ENCODE data around the gene SIRT2.
"Not testable (repeated sequence)": the region's sequence is repeated elsewhere in the genome, so short reads cannot be mapped to it uniquely, and the experiment has no call there.

The SIRT2 gene

DNA sequence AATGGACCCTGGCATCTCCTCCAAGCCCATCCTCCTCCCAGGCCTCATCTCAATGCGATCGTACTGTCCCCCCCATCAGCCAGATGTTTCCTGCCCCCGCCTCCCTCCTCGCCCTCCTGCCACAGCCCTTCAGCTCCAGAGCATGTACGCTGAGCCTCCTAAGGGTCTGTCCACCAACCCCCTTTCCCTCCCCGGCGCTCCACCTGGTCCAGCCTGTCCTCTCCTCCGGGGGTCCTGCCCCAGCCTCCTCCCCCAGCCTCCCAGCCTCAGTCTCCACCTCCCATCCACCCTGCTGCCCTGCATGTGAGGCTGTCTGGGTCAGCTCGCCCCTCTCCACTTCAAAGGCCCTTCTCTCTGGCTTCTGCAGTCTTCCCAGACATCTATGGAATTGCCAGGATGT is 4.5 kb downstream of the SIRT2 start:
- DNase-seq (ENCODE audit: low spot score), result no peak

DNA sequence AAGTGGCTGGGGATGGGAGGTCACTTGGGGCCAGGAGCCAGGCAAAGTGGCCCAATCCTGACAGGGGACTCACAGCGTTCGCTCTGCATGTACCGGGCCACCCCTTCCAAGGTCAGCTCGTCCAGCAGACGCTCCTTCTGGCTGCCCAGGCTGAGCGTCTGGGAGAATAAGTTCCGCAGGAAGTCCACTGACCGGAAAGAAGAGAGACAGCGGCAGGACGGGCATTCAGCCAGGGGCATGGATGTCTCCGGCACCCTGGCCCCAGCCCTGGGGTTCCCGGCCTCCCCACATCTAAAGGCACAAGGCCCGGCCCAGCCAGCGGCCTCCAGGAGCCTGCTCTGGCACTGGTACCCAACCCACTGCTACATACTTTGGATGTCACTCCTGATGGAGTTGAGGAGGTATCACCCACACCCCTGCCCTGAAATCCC is 6.1 kb downstream of the SIRT2 start:
- no peak for DNase-seq (ENCODE audit: low spot score)

DNA sequence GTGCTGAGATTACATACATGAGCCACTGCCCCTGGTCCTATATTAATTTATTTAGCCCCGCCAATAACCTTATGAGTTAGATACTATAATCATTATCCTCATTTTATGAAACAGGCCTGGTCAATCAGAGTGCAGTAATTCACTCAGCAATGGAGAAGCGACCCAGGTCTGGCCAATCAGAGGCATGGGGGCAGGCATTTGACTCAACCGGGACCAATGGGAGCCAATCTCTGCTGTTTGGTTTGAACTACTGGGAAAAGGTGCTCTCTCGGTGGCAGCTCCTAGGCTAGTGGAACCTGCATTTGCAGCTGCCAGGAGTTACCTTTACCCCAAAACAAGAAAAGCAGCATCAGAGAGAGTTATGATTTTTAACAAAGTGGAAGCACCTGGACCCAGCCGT is 6.6 kb downstream of the SIRT2 start:
- no peak for DNase-seq (ENCODE audit: low spot score)

DNA sequence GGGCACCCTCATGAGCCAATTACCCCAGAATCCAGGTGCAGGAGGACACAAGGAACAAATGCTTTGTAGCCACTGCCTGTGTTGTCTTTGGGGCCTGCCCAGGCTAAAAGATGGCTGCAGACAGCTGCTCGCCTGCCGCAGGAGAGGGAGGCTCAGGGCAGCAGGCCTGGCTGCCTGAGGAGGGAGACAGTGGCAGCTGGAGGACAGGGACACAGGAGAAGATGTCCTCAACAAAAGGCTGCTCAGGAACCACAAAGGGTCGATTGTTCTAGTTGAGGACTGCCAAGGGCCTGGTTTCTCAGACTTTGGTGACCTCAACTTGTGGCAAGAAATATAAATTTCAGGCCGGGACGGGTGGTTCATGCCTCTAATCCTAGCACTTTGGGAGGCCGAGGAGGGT is 7.6 kb downstream of the SIRT2 start:
- peak; percentile 83 for DNase-seq (ENCODE audit: low spot score)

DNA sequence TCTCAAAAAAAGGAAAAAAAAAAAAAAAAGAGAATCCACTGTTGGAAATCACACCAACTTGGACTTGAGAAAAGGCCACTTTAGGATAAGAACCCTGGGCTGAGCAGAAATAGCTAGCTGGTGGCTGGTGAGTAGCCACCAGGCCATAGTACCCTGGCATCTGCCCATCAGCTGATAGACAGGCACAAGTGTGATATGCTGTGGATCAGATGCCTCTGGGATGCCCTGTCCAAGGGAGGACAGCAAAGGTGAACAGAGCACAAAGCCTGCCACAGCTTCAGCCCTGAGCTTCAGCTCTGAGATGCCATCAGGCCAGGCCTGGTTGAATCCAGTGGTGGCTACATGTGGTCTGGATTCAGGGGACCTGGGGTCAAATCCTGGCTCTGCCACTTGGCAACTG is 8.7 kb downstream of the SIRT2 start:
- DNase-seq (ENCODE audit: low spot score), result no peak

DNA sequence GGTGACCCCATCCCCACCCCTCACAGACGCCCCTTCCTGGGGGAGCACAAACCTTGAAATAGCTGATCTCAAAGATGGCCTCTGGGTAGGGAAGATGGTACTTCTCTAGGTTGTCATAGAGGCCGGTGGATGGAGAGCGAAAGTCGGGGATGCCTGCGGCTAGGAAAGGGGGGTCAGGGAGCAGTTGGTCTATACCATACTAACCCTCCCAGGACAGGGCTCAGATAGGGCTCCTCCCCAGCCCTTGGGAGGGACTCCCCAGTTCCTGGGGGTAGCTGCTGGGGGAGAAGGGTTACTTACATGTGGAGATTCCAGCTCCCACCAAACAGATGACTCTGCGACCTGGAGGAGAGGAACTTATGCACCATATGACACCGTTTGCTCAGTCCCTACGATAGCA is 9.6 kb downstream of the SIRT2 start:
- DNase-seq (ENCODE audit: low spot score), result no peak

DNA sequence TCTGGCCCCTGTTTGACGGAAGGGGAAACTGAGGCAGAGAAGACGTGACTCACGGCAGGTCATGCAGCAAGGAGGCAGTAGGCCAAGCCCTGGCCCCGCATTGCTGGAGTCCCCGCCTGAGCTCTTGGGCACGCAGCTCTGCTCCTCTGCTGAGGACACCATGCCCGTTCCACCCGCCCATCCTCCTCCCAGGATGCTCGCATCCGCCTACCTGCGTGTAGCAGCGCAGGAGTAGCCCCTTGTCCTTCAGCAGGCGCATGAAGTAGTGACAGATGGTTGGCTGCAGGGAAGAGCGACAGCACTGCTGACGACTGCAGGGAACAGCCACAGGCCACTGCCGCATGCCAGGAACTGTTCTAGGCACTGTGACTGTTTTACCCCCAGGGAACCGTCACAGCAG is 10.5 kb downstream of the SIRT2 start:
- no peak for DNase-seq (ENCODE audit: low spot score)

DNA sequence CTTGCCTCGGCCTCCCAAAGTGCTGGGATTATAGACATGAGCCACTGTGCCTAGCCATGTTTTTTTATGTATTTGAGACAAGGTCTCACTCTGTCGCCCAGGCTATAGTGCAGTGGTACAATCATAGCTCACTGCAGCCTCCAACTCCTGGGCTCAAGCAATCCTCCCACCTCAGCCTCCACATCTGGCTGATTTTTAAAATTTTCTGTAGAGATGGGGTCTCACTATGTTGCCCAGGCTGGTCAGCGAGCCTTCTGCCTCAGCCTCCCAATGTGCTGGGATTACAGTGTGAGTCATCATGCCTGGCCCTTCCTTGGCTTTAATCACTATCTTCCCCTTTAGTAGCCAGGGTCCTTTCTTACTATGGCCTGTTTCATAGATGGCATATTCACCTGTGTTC is 14.7 kb downstream of the SIRT2 start:
- DNase-seq (ENCODE audit: low spot score), result not testable (repeated sequence)

DNA sequence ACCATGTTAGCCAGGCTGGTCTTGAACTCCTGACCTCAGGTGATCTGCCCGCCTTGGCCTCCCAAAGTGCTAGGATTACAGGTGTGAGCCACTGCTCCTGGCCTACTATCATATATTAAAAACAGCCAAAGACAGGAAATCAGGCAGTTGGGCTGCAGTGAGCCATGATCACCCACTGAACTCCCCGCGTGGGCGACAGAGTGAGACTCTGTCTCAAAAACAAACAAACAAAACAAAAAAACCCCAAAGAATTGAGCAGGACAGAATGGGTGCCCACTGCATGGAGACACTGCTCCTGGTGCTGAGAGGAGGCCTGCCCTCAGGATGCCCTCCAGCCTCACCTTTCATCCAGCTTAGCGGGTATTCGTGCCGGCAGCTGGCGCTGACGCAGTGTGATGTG is 16.1 kb downstream of the SIRT2 start:
- DNase-seq (ENCODE audit: low spot score), result no peak

DNA sequence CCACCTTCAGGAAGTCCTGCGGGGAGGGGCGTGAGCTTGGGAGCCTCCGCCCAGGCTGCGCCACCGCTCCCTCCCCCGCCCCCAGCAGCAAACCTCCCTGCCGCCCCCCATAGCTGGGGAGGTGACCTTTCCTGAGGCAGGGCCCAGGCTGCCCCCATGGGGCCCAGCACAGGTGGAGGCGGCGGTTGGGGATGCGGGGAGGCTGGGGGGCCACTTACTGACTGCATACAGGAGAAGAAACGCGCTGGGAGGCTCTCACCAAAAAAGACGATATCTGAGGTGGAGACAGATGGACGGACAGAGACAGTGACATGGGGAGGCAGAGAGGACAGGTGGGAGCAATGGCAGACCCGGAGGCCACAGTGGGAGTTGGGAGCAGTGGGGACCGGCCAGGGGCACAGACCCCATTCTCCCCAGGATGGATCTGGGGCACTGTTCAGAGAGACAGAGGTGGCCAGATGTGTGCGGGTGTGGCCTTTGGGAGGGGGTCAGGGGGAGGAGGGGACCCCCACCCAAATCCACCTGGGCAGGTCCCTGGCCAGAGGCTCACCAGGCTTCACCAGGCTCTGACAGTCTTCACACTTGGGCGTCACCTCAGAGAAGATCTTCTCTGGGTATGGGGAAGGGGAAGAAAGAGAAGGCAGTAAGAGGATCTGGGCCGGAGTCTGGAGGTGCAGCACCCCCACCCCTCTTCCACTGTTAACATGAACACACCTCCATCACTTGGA is 18.4 kb downstream of the SIRT2 start:
- DNase-seq (ENCODE audit: low spot score), result no peak

DNA sequence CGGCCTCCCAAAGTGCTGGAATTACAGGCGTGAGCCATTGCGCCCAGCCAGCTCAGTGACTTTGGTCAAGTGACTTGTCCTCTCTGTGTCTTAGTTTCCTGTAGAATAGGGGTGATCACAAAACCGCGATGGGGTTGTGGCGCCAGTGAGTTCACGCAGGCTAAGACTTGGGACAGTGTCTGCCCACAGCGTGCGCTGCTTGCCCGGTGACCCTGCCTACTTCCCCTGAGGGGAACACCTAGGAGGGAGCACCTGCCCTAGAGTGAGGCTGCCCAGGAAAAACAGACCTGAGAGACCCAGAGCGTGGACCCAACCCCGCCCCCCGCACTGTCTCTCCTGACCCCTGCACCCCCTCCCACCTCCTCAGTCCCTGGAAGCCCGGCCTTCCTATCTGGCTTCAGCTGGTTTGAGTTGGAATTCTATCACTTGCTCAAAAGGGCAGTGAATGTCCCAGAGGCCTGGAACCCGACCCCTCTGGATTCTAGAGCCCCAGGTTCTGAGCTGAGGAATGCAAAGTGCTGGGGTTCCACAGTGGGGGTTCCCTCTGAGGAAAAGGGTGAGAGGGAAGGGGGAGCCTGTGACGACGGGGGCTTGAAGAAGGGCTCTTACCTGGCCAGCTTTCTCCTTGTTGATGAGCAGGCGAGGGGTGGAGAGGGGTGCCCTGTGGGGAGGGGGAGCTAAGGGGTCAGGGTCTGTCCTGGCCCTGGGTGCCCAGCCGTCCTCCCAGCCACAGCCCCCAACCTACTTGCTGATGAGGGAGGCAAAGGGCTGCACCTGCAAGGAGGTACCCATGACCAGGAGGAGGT is 19.1 kb downstream of the SIRT2 start:
- DNase-seq (ENCODE audit: low spot score), result no peak

DNA sequence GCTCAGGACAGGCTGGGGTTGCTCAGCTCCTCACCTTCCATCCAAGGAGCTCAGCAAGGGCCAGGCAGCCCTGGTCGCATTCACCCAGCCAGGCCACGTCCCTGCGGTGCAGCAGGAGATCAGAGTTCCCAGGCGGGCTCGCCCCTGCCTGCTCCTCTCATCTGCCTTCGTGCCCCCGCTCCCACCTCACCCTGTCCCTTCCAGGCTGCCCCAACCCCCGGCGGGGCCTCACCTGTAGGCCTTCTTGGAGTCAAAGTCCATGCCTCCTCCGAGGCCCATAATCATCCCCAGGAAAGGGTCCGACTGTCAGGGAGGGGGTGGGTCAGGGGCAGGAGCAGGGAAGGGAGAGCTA is 20.0 kb downstream of the SIRT2 start:
- DNase-seq (ENCODE audit: low spot score), result no peak

DNA sequence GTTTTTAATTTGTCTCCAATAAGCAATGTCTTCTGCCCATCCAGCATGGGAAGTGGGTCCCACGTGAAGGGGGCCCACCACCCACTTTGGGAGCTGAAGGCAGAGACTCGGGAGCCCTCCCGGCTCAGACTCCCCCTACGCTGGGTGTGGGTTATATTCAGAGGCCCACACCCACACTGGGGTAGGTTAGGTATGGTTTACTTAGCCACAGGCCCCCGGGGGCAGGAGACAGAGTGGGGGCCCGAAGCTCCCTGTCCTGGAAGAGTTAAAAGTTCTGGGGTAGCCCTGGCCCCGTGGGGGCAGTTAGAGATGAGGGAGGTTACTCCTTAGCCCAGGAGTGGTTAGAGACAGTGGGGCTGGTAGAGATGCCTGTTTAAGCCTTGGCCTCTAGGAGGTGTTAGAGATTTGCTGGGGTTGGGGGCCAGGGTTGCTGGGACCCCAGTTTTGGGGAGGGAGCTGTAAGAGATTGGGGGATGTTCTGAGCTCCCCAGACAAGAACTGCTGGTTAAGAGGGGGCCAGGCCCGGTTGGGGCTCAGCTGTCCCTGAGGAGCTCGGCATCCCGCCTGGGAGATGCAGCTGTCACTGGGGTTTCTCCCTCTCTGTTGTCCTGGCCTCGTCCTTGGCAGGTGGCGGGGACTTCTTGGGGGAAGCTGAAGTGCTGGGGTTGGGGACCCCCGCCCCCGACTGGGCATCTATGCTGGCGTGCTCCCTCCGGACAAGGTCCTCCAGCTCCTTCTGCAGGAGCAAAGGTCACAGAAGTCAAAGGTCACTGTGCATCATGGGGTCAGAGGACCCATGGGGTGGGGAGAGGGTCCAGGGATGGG is 20.6 kb downstream of the SIRT2 start:
- no peak for DNase-seq (ENCODE audit: low spot score)

DNA sequence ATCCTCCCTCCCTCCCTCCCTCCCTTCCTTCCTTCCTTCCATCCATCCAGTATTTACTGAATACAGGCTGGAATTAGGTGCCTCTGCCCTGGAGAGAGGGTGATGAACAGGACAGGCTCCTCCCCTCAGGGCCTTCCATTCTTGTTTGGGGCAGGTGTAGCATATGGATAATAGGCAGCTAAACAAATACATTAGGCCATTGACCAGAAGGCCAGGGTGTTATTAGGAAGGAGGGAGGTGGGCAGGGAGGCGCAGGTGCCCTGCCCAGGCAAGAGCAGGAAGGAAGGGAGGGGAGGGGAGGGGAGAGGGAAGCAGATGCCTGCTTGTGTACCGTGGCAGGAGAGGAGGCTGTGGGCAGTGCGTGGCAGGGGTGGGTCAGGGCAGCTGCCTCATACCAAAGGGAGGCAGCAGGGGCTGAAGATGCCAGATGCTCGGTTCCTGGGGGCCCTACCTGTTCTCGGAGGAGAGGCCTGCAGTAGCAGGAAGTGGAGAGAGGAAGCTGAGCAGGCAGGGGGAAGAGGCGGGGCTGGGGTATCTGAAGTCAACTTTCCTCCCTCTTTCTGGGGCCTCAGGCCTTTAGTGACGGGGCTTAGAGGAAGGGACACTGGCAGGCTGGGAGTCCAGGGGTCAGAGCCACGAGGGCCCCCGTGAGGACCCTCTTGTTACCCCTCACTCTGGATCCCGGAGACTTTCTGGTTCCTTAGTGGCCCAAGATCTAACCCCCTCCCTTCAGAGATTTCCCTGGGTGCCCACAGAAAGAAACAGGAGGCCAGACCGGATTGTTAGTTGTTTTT is 21.4 kb downstream of the SIRT2 start, which contains the start of gene RINL:
Gene RINL (minus strand): TSS at position 495 of the 794 bp plus-strand sequence. CDS start 1,533 bp downstream, outside the sequence.
- DNase-seq (ENCODE audit: low spot score), result no peak

DNA sequence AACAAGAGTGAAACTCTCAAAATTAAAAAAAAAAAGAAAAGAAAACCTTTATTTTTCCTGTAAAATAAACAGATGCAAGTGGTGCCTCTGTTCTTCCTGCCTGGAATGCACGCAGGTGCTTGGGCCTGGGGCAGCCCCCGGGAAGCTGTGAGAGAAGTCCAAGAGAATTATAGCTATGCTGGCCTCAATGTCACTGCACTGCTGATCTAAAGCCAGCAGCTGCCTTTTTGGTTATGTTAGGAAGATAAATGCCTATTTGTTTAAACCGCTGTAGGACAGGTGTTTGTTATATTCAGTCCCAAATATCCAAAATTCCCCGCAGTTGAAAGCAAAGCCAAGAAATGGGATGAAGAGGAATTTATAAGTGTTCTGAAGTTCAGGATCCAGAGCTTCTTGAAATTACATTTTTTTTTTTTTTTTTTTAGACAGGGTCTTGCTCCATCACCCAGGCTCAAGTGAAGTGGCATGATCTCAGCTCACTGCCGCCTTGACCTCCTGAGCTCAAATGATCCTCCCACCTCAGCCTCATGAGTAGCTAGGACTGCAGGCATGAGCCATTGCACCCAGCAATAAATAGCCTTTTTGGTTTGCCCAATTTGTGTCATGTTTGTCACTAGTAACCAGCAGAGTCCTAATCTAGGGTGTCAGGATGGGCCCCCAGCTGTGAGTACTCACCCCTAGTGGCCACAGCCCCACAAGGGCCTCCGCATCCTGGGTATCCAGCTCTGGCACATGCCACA is 23.6 kb downstream of the SIRT2 start:
- DNase-seq (ENCODE audit: low spot score), result no peak

DNA sequence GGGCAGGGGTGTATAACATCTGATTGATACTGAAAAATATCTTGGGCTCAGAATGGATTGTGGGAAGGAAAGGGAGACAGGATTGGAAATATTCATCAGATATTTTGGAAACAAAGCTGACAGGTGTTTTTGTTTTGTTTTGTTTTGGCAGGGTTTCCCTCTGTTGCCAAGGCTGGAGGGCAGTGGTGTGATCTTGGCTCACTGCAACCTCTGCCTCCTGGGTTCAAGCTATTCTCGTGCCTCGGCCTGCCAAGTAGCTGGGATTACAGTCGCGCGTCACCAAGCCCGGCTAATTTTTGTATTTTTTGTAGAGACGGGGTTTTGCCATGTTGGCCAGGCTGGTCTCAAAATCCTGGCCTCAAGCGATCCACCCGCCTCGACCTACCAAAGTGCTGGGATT is 26.0 kb downstream of the SIRT2 start:
- not testable (repeated sequence) for DNase-seq (ENCODE audit: low spot score)

DNA sequence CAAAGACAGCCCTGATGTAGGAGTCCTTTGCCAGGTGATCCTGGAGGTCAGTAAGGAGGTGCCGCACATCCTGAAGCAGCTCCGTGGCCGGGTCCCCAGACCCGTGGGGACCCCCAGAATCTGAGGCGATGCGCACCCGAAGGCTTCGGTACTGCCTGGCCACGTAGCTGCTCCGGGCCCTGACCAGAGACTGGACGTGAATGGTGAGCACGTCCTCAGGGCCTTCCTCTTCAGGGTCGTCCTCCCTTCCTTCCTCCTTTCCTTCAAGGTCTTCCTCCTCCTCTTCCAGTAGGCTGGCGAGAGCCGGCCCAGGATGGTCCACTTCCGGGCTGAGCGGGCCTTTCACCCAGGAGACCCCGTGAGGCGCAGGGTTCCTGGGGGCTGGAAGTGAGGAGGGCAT is 28.8 kb downstream of the SIRT2 start:
- no peak for DNase-seq (ENCODE audit: low spot score)

DNA sequence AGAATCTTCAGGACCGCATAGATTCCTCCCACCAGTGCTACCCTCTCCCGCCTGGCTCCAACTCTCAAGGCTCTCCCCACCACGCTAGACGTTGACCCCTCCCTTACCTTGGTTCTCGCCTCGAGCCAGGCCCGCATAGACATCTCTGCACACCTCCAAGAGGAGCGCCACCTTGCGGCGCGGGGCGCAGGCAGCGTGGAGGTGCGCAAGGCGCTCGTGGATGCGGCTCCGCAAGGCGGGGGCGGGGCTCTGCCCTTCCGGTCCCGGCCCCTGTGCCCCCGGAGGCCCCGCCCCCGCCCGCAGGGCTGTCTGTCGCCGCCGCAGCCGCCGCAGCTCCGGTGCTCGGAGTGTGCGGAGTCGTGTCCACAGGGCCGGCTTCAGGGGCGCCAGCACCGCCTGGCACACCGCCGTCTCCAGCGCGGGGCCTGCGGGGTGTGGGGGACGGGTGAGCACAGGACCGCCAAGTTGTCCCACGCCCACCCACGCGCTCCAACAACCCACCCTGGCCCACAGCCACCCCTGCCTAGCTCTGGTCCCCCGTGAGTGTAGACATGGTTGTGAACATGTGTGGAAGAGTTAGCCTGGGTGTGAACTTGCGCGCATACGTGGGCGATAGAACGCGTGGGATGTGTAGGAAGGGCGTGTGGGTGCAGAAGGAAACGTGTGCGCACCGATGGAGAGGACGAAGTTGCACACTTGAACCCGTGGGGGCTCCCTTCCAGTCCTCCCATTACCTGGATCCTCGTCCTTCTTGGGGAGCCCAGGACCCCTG is 29.4 kb downstream of the SIRT2 start:
- DNase-seq (ENCODE audit: low spot score), result peak; percentile 70

DNA sequence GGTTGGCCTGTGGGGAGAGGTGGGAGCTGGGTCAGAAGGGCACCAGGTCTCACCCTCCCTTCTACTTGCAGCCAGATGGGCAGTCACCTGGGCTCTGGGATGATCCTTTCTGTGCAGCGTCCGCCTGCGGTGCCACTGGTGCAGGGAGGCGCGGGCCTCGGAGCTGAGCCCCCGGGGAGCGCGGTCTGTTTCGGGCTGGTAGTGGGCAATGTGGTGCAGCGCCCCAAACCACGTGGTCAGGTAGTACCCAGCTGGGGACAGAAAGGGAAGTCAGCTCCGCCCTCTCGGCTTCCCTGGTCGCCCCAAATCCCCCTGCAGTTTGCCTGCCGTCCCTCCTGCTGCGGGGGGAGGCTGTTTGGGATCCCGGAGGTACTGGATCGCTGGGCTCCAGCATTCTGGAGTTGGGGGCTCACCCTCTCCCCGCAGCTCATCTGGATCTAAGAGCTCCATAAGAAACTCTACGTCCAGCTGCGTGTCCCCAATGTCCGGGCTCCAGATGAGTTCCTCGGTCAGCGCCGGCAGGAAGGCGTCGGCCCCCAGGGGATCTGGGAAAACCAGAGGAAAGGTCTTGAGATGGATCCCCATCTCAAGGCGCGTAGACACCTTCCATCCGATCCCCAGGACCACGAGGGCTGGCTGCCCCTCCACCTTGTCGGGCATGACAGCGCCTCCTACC is 30.1 kb downstream of the SIRT2 start:
- DNase-seq (ENCODE audit: low spot score), result no peak

DNA sequence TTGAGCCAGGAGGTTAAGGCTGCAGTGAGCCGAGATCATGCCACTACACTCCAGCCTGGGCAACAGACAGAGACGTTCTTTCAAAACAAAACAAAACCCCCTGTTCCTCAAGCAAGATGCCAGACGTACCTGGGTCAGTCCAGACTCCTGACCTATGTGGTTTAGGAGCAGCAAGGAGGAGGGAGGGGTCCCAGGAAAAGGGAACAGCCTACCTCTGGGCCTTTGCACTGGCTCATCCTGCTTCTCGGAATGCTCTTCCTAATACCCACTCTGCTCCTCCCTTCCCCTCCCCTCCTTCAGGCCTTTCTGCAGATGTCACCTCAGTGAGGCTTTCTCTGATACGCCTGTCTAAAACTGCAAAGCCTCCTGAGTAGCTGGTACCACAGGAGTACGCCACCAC is 30.9 kb downstream of the SIRT2 start:
- no peak for DNase-seq (ENCODE audit: low spot score)

Measured in putamen (tissue), 1 donor.